GM21786 (cell line): ENCODE results near the gene ECT2L.
A peak's percentile ranks its signal among the peaks of the same experiment; 100 is the strongest.

ENCODE experiments used
- ATAC-seq: cut with Tn5 transposase; IDR thresholded peaks from one replicate; pipeline ENCODE4 v1.9.1; 2021; ENCODE audit not compliant: unreplicated experiment

ECT2L gene

GRCh38 chr6:138805016-138805765 lies 9.3 kb downstream of the ECT2L start:
- no peak for ATAC-seq

- no peak for ATAC-seq
Observed at GRCh38 chr6:138806889-138807288, 11.0 kb downstream of the ECT2L start.

GRCh38 chr6:138809677-138810076 lies 13.8 kb downstream of the ECT2L start:
- ATAC-seq = no peak

- no peak for ATAC-seq
Observed at GRCh38 chr6:138811866-138812265, 16.0 kb downstream of the ECT2L start.

GRCh38 chr6:138814179-138814834 lies 18.4 kb downstream of the ECT2L start:
- ATAC-seq = no peak

- no peak for ATAC-seq
Observed at GRCh38 chr6:138815221-138815620, 19.3 kb downstream of the ECT2L start.

- peak; percentile 60 for ATAC-seq
Observed at GRCh38 chr6:138815797-138816528, 20.1 kb downstream of the ECT2L start.

GRCh38 chr6:138817799-138818198 lies 21.9 kb downstream of the ECT2L start:
- no peak for ATAC-seq

GRCh38 chr6:138818496-138819194 lies 22.8 kb downstream of the ECT2L start:
- peak; percentile 78 for ATAC-seq

GRCh38 chr6:138821519-138821918 lies 25.6 kb downstream of the ECT2L start:
- ATAC-seq = no peak

- ATAC-seq = no peak
Observed at GRCh38 chr6:138824482-138825144, 28.7 kb downstream of the ECT2L start.

GRCh38 chr6:138830248-138830647 lies 34.4 kb downstream of the ECT2L start:
- ATAC-seq = no peak

- ATAC-seq = no peak
Observed at GRCh38 chr6:138832182-138832581, 36.3 kb downstream of the ECT2L start.

GRCh38 chr6:138833816-138834539 lies 38.1 kb downstream of the ECT2L start:
- ATAC-seq = no peak

GRCh38 chr6:138837246-138837645 lies 41.4 kb downstream of the ECT2L start:
- no peak for ATAC-seq

- ATAC-seq = no peak
Observed at GRCh38 chr6:138844192-138844591, 48.3 kb downstream of the ECT2L start.

GRCh38 chr6:138847884-138848283 lies 52.0 kb downstream of the ECT2L start:
- ATAC-seq = no peak

GRCh38 chr6:138848461-138848860 lies 52.6 kb downstream of the ECT2L start:
- ATAC-seq = no peak

- ATAC-seq = no peak
Observed at GRCh38 chr6:138849791-138850190, 53.9 kb downstream of the ECT2L start.

GRCh38 chr6:138856654-138857053 lies 60.8 kb downstream of the ECT2L start:
- ATAC-seq = no peak
